ENCODE results near the gene SMIM8. TPM values are rescaled to one million over a fixed set of nuclear protein-coding genes. Genes with fewer than 3 reads are reported as not detected.

SMIM8 gene
- 9.3 to 11.2 TPM (median 10.8 TPM) in 3 replicates for total RNA-seq (2021)
- Bru-seq, nascent RNA = percentile 84 among the genes with signal in this experiment
- long read RNA-seq, experiment 1, transcript SMIM8-201 (3 exons, 2,405 nt) = major isoform, 49 of 68 reads
- long read RNA-seq, experiment 1, partial matches to known transcripts = 9 of 68 reads
- long read RNA-seq, experiment 1, other reads (novel, unspliced or antisense) = 10 of 68 reads
- long read RNA-seq, experiment 2, partial matches to known transcripts = 12 of 18 reads
- long read RNA-seq, experiment 2, other reads (novel, unspliced or antisense) = 2 of 18 reads
- long read RNA-seq, experiment 3, transcript SMIM8-201 (3 exons, 2,405 nt) = major isoform, 30 of 38 reads
- long read RNA-seq, experiment 3, partial matches to known transcripts = 2 of 38 reads
- long read RNA-seq, experiment 3, other reads (novel, unspliced or antisense) = 6 of 38 reads

GRCh38 chr6:87322304-87323212 lies at the start of gene SMIM8:
TSS of gene SMIM8 (plus strand) at chr6:87322588. CDS start at chr6:87337032, 14,444 bp downstream.
- H3K27ac Mint-ChIP-seq = peak within 1 kb of the TSS; percentile 80
- H3K4me3 Mint-ChIP-seq = peak within 1 kb of the TSS; percentile 93
- DNase-seq (ENCODE audit: low spot score) (peak; percentile 92), ATAC-seq (peak; percentile 98)
- H3K36me3 Mint-ChIP-seq = peaks cover 8% of the 10 kb centered on the region
- H3K4me1 Mint-ChIP-seq = peaks cover 8% of the 10 kb centered on the region
- POLR2A ChIA-PET = no interaction called here
- peaks cover 8% of the 10 kb centered on the region for H3K9me3 Mint-ChIP-seq
- peaks cover 3% of the 10 kb centered on the region for H3K27me3 Mint-ChIP-seq (ENCODE audit: low read depth)
- CTCF ChIA-PET = interaction anchor here (0.7 to 1.5 kb wide), 8 partner anchors 11 to 255 kb away, joined by 3 to 5 read pairs (median 3); no protein-coding TSS in a partner anchor
- TF ChIP-seq FOXK1 (CRISPR knock-in tag; IDR thresholded peaks at IDR 0.05) (peak; percentile 81), KAT7 (CRISPR knock-in tag; IDR thresholded peaks at IDR 0.05; ENCODE audit: borderline replicate concordance) (peak; percentile 97), ZNF138 (CRISPR knock-in tag; conservative IDR thresholded peaks at IDR 0.05) (no peak), ZNF512 (CRISPR knock-in tag; IDR thresholded peaks at IDR 0.05; ENCODE audit: borderline replicate concordance) (no peak), TP53 (CRISPR knock-in tag; IDR thresholded peaks at IDR 0.05) (0 out of 2 replicates have a peak, but pooled peaks have one; percentile 60), ZNF121 (CRISPR knock-in tag; IDR thresholded peaks at IDR 0.05) (no peak), SMAD3 (CRISPR knock-in tag; IDR thresholded peaks at IDR 0.05; ENCODE audit: borderline replicate concordance) (no peak), ATF2 (CRISPR knock-in tag; IDR thresholded peaks at IDR 0.05; ENCODE audit: borderline replicate concordance, low read depth) (no peak), ELF4 (CRISPR knock-in tag; IDR thresholded peaks at IDR 0.05; ENCODE audit: low read depth) (0 out of 2 replicates have a peak, but pooled peaks have one; percentile 45), TEAD1 (CRISPR knock-in tag; IDR thresholded peaks at IDR 0.05) (peak; percentile 73; the same call in 1 of the 2 replicates), HMGA2 (CRISPR knock-in tag; IDR thresholded peaks at IDR 0.05) (no peak), ZNF671 (CRISPR knock-in tag; IDR thresholded peaks at IDR 0.05) (no peak), ZSCAN18 (CRISPR knock-in tag; IDR thresholded peaks at IDR 0.05) (no peak), CREB1 (CRISPR knock-in tag; IDR thresholded peaks at IDR 0.05) (no peak; the same call in 1 of the 2 replicates), FOXP1 (CRISPR knock-in tag; IDR thresholded peaks at IDR 0.05; ENCODE audit: borderline replicate concordance) (peak; percentile 57; the same call in 1 of the 2 replicates), ZBTB21 (CRISPR knock-in tag; IDR thresholded peaks at IDR 0.05; ENCODE audit: borderline replicate concordance) (no peak; the same call in 1 of the 2 replicates), MAX (CRISPR knock-in tag; IDR thresholded peaks at IDR 0.05) (peak; percentile 55; the same call in 1 of the 2 replicates), TCF7 (CRISPR knock-in tag; IDR thresholded peaks at IDR 0.05; ENCODE audit: low read depth) (no peak), ZNF317 (CRISPR knock-in tag; IDR thresholded peaks at IDR 0.05; ENCODE audit: borderline replicate concordance, low read depth) (0 out of 2 replicates have a peak, but pooled peaks have one; percentile 17), ZNF232 (CRISPR knock-in tag; IDR thresholded peaks at IDR 0.05) (0 out of 2 replicates have a peak, but pooled peaks have one; percentile 37), MXD4 (CRISPR knock-in tag; IDR thresholded peaks at IDR 0.05; ENCODE audit: borderline replicate concordance) (no peak), NFE2L1 (CRISPR knock-in tag; IDR thresholded peaks at IDR 0.05) (no peak), GTF2I (CRISPR knock-in tag; conservative IDR thresholded peaks at IDR 0.05) (no peak), JUN (CRISPR knock-in tag; IDR thresholded peaks at IDR 0.05) (no peak), GABPB1 (CRISPR knock-in tag; IDR thresholded peaks at IDR 0.05) (peak; percentile 74), ETV6 (CRISPR knock-in tag; IDR thresholded peaks at IDR 0.05) (peak; percentile 91), E2F1 (CRISPR knock-in tag; IDR thresholded peaks at IDR 0.05) (no peak), SP1 (CRISPR knock-in tag; conservative IDR thresholded peaks at IDR 0.05) (peak; percentile 96)
